K562 (cell line): ENCODE results near the gene IBTK. TPM values are rescaled to one million over a fixed set of nuclear protein-coding genes. Genes with fewer than 3 reads are reported as not detected.

Source experiments
- ATAC-seq: fragments of 200-7000 bp; cut with Tn5 transposase; 3 replicates; pipeline ENCODE4 v1.9.1; 2020; ENCODE audit warnings: moderate library complexity
- BruUV-seq: library from RNA; stranded (reverse); fragments of 400-500 nt; replicated peaks from 2 replicates; lab custom pipeline; 2021; lab: Mats Ljungman, UMichigan
- CTCF ChIA-PET: fragments of 300-600 bp; formaldehyde crosslinking; extraction: SDS; loops from one replicate; lab custom pipeline; 2021; ENCODE audit warnings: low intra/inter-chr PET ratio; lab: Yijun Ruan, JAX
- POLR2A ChIA-PET: fragments of 300-600, 350-650 bp; sonication (Branson Sonifier 250); formaldehyde crosslinking; extraction: SDS; loops from one replicate; lab custom pipeline; 2021; ENCODE audit warnings: antibody characterized with exemption, inconsistent platforms; lab: Yijun Ruan, JAX
- DNase-seq, 4 experiments: peaks; one replicate each; pipeline versions ENCODE4 v3.0.0 to v3.0.0-alpha.2; 2011 to 2018; ENCODE audit warnings: low spot score in 3 of 4, mixed read lengths in 3 of 4; ENCODE audit errors: extremely low read depth in 1 of 4
- FAIRE-seq: peaks from 2 replicates; lab custom pipeline; 2011; peaks lifted over from hg19 to GRCh38; lab: Jason Lieb, UNC
- H2AFZ ChIP-seq: 2 replicates; pipeline ENCODE4 v1.6.0; 2011; ENCODE audit warnings: low read depth, low read length, control low read depth, inconsistent platforms
- H3K27ac ChIP-seq: fragments of 200-600 bp; 3 replicates; pipeline ENCODE4 v1.8.0; 2011; ENCODE audit warnings: low read depth, mild to moderate bottlenecking, control low read depth, inconsistent platforms, low read length, moderate library complexity, mixed read lengths; ENCODE audit errors: extremely low read depth
- H3K27me3 ChIP-seq, 2 experiments: fragments of 300-600 bp in 1 of 2; 2 replicates in 1 of 2; 3 replicates in 1 of 2; pipeline versions ENCODE4 v1.6.0 to v1.8.0; 2011; ENCODE audit warnings: inconsistent platforms in 2 of 2, low read length in 2 of 2, mild to moderate bottlenecking in 1 of 2, mixed read lengths in 1 of 2, moderate library complexity in 1 of 2; ENCODE audit not compliant: control insufficient read depth in 2 of 2, insufficient read depth in 2 of 2
- H3K36me3 ChIP-seq: fragments of 300-600 bp; 3 replicates; pipeline ENCODE4 v1.8.0; 2011; ENCODE audit warnings: mild to moderate bottlenecking, low read length, inconsistent platforms; ENCODE audit not compliant: control insufficient read depth, insufficient read depth
- H3K4me1 ChIP-seq, 2 experiments: fragments of 200-600 bp in 1 of 2; replicated peaks in 1 of 2; 2 replicates in 1 of 2; 3 replicates in 1 of 2; pipeline versions ENCODE4 v1.5.1 to v1.8.0; 2011; ENCODE audit warnings: inconsistent platforms in 2 of 2, low read length in 2 of 2, mild to moderate bottlenecking in 1 of 2, mixed read lengths in 1 of 2, moderate library complexity in 1 of 2; ENCODE audit not compliant: control insufficient read depth in 2 of 2, insufficient read depth in 2 of 2
- H3K4me2 ChIP-seq: 2 replicates; pipeline ENCODE4 v1.6.1; 2011; ENCODE audit warnings: low read length, control low read depth, inconsistent platforms, mixed read lengths; ENCODE audit not compliant: insufficient read depth
- H3K4me3 ChIP-seq: fragments of 200-600 bp; sonication (generic), shearing (Covaris generic); 2 replicates; pipeline ENCODE4 v1.5.1; 2016; ENCODE audit warnings: control low read depth, inconsistent platforms
- H3K79me2 ChIP-seq: fragments of 200-600 bp; 3 replicates; pipeline ENCODE4 v1.8.0; 2011; ENCODE audit warnings: low read length, inconsistent platforms; ENCODE audit not compliant: control insufficient read depth, insufficient read depth
- H3K9ac ChIP-seq, 2 experiments: 2 replicates each; pipeline versions ENCODE4 v1.6.0 to v1.6.1; 2011; ENCODE audit warnings: low read depth in 2 of 2, low read length in 2 of 2, control low read depth in 1 of 2, inconsistent platforms in 1 of 2, mild to moderate bottlenecking in 1 of 2, mixed read lengths in 1 of 2; ENCODE audit not compliant: insufficient read depth in 1 of 2
- H3K9me1 ChIP-seq: one replicate; pipeline ENCODE4 v1.6.0; 2011; ENCODE audit warnings: inconsistent platforms, mild to moderate bottlenecking, low read length, moderate library complexity; ENCODE audit not compliant: control insufficient read depth, insufficient read depth
- H3K9me3 ChIP-seq: replicated peaks from 2 replicates; pipeline ENCODE4 v1.5.1; 2011; ENCODE audit warnings: low read depth, low read length, inconsistent platforms; ENCODE audit not compliant: control insufficient read depth, insufficient read depth
- H4K20me1 ChIP-seq: replicated peaks from 2 replicates; pipeline ENCODE4 v1.6.1; 2011; ENCODE audit warnings: low read length, inconsistent platforms, mixed read lengths; ENCODE audit not compliant: control insufficient read depth, insufficient read depth
- BRD9 ChIP-seq: fragments of 450-650 bp; IDR thresholded peaks from 2 replicates; pipeline ENCODE4 v1.6.1; 2018; ENCODE audit warnings: low read depth; ENCODE audit not compliant: partially characterized antibody
- CBX1 ChIP-seq: sonication (generic); IDR thresholded peaks from 2 replicates; pipeline ENCODE4 v1.6.1; 2016; ENCODE audit warnings: antibody characterized with exemption, low read depth, mild to moderate bottlenecking
- PHB ChIP-seq: fragments of 250-450 bp; sonication (Bioruptor Pico); IDR thresholded peaks from 2 replicates; pipeline ENCODE4 v1.5.0; 2021
- POLR3G ChIP-seq: IDR thresholded peaks from 2 replicates; pipeline ENCODE4 v1.6.1; 2011; ENCODE audit not compliant: insufficient read length, insufficient replicate concordance; ENCODE audit errors: extremely low read depth
- PPARD ChIP-seq: fragments of 250-450 bp; sonication (Bioruptor Pico); IDR thresholded peaks from 2 replicates; pipeline ENCODE4 v1.8.0; 2022; ENCODE audit warnings: inconsistent platforms, mild to moderate bottlenecking, moderate library complexity
- RUNX1 ChIP-seq: sonication (generic); IDR thresholded peaks from 2 replicates; pipeline ENCODE4 v1.6.1; 2016; ENCODE audit warnings: antibody characterized with exemption, low read depth
- SAFB ChIP-seq: fragments of 200-400 bp; formaldehyde crosslinking; IDR thresholded peaks from 2 replicates; pipeline ENCODE4 v1.6.1; 2017; ENCODE audit warnings: low read depth, low read length, borderline replicate concordance
- SNIP1 ChIP-seq: fragments of 450-650 bp; IDR thresholded peaks from 2 replicates; pipeline ENCODE4 v1.7.1; 2017; ENCODE audit warnings: low read depth, mild to moderate bottlenecking
- XRCC4 ChIP-seq: IDR thresholded peaks from one replicate; pipeline ENCODE4 v1.6.1; 2011; ENCODE audit not compliant: insufficient read depth, insufficient read length; ENCODE audit errors: extremely low read depth
- ZBED1 ChIP-seq: IDR thresholded peaks from 2 replicates; pipeline ENCODE4 v1.6.1; 2014
- ZNF146 ChIP-seq: IDR thresholded peaks from one replicate; pipeline ENCODE4 v1.6.1; 2018; ENCODE audit warnings: missing compliant biosample characterization; ENCODE audit not compliant: unreplicated experiment
- ZNF586 ChIP-seq: fragments of 450-650 bp; formaldehyde crosslinking; conservative IDR thresholded peaks from 2 replicates; pipeline ENCODE4 v1.4.0; 2020; ENCODE audit warnings: mild to moderate bottlenecking, moderate library complexity
- WGBS: fragments of 100-300 bp; shearing (Covaris generic); methylation state at CpG from one replicate; pipeline ENCODE4 v1.1.6; 2016; ENCODE audit warnings: low coverage, mixed read lengths; ENCODE audit not compliant: insufficient coverage; ENCODE audit errors: missing lambda C conversion rate; 5-methylcytosine and 5-hydroxymethylcytosine counted together
- in situ Hi-C: fragments of 300-500 bp; cut with MboI; formaldehyde crosslinking; loops from 4 replicates; pipeline ENCODE4 v1.15.0; 2018; ENCODE audit warnings: inconsistent platforms, mixed read lengths
- intact Hi-C: fragments of 100-400 bp; cut with micrococcal nuclease; formaldehyde crosslinking; loops from 2 replicates; pipeline ENCODE4 v1.14.2; 2022
- polyA plus RNA-seq, 8 experiments: library from polyadenylated mRNA; depleted of rRNA in 4 of 8; stranded (reverse) in 5 of 8; unstranded in 3 of 8; fragments of >200 nt; fragmentation: Nextera tagmentation in 2 of 8; fragmentation: Illumina TruSeq in 1 of 8; extraction: Ambion mirVana in 2 of 8; extraction: Trizol in 1 of 8; gene quantifications; 2 replicates each; pipeline versions ENCODE4 v1.2.1 to v1.2.3, GENCODE V29; 2011 to 2014; ENCODE audit warnings: inconsistent platforms in 1 of 8, missing spikeins in 1 of 8
- total RNA-seq, 7 experiments: library from RNA; depleted of rRNA in 6 of 7; stranded (reverse); fragments of >200 nt in 6 of 7; fragmentation: Illumina TruSeq in 2 of 7; extraction: Trizol in 2 of 7; gene quantifications; 2 replicates each; pipeline versions ENCODE4 v1.2.1 to v1.2.3, GENCODE V29; 2011 to 2021; ENCODE audit warnings: low replicate concordance in 1 of 7
- TF ChIP-seq, protein P1 (sequence below): fragments of 200-800 bp; sonication (Bioruptor generic); IDR thresholded peaks from 2 replicates; pipeline ENCODE4 v1.6.1; 2017; ENCODE audit warnings: missing genetic modification characterization, missing compliant biosample characterization

IBTK gene
- total and polyA plus RNA-seq, 9 of the 15 experiments (the other 6 are each of a cell fraction or from before 2014, with no cell fraction given): 13.2 to 36.4 (median 21.8) TPM

DNA sequence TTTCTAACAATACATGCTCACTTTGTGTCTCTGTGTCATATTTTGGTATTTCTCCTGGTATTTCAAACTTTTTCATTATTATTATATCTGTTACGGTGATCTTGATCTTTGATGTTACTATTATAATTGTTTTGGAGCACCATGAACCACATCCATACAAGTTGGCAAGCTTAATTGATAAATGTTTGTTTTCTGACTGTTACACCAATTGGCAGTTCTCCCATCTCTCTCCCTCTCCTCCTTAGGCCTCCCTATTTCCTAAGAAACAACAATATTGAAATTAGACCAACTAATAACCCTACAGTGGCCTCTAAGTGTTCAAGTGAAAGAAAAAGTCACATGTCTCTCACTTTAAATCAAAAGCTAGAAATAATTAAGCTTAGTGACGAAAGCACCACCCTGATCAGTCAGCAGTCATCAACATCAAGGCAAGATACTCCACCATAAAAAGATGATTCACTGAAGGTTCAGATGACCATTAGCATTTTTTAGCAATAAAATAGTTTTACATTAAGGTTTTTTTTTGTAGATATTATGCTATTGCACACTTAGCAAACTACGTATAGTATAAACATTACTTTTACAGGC is 61.5 kb downstream of the IBTK start:
- Histone ChIP-seq H3K36me3 (peaks cover 78% of the 10 kb centered on the region), H3K79me2 (no peaks in the 10 kb centered on the region), H3K4me1 (no peaks in the 10 kb centered on the region), H3K4me3 (no peak overlapping the region), H2AFZ (no peak overlapping the region), H3K9ac (no peak overlapping the region), H3K27ac (no peak overlapping the region), H4K20me1 (no peaks in the 10 kb centered on the region), H3K9me1 (no peaks in the 10 kb centered on the region), H3K4me2 (no peak overlapping the region), H3K27me3 (no peaks in the 10 kb centered on the region), H3K9me3 (no peaks in the 10 kb centered on the region)
- intact Hi-C loops (no loop called here), in situ Hi-C loops (no loop called here)
- TF ChIP-seq POLR3G: no peak
- TF ChIP-seq, protein P1, sequence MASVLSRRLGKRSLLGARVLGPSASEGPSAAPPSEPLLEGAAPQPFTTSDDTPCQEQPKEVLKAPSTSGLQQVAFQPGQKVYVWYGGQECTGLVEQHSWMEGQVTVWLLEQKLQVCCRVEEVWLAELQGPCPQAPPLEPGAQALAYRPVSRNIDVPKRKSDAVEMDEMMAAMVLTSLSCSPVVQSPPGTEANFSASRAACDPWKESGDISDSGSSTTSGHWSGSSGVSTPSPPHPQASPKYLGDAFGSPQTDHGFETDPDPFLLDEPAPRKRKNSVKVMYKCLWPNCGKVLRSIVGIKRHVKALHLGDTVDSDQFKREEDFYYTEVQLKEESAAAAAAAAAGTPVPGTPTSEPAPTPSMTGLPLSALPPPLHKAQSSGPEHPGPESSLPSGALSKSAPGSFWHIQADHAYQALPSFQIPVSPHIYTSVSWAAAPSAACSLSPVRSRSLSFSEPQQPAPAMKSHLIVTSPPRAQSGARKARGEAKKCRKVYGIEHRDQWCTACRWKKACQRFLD (CRISPR knock-in tag): no peak
- ChIA-PET CTCF (no interaction called here), POLR2A (no interaction called here)
- no TSS peak for BruUV-seq
- 92% methylated on average over 3 of the region's 3 CpGs for WGBS
- ATAC-seq: no peak
- no peak for DNase-seq
- no peak for FAIRE-seq

DNA sequence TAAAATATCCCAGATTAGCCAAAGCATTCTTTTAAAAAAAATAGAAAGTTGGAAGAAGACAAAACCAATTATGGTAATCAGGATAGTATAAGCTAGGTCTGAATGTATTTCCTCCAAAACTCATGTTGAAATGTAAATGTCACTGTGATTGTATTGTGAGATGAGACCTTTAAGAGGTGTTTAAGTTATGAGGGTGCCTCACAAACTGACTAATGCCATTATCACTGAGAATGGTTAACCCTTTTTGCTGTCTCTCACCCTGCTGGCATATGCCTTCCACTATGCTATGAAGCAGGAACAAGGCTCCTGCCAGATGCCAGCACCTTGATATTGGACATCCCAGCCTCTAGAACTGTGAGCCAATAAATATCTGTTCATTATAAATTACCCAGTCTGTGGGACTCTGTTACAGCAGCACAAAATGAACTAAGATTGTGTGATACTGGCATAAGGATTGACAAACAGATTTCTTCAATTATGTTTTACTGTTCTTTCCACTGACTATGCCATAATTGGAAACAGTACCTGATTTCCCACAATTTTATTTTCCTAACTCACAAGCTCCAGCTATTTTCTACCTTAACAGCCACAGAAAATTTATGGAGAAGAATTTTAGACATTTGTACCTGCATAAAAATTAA is 63.8 kb downstream of the IBTK start:
- in situ Hi-C loops: no loop called here
- POLR2A ChIA-PET: no interaction called here

More for the DNA sequence above, 63.8 kb downstream of the IBTK start:
- no peak overlapping the region for H3K9ac ChIP-seq
- TF ChIP-seq RUNX1 (no peak), PPARD (CRISPR knock-in tag) (no peak), BRD9 (no peak), XRCC4 (no peak), ZNF586 (CRISPR knock-in tag) (no peak), PHB (CRISPR knock-in tag) (no peak), ZNF146 (CRISPR knock-in tag) (no peak), SNIP1 (no peak), SAFB (no peak), CBX1 (no peak), ZBED1 (no peak)
- no peaks in the 10 kb centered on the region for H3K9me1 ChIP-seq
- DNase-seq (no peak), FAIRE-seq (no peak), ATAC-seq (no peak)
- intact Hi-C loops: no loop called here
- no TSS peak for BruUV-seq
- peaks cover 73% of the 10 kb centered on the region; the same call in 2 of the 3 replicates for H3K36me3 ChIP-seq
- H3K4me2 ChIP-seq: no peak overlapping the region
- no peaks in the 10 kb centered on the region for H3K9me3 ChIP-seq
- H3K4me1 ChIP-seq: no peaks in the 10 kb centered on the region
- H3K27ac ChIP-seq: no peak overlapping the region
- CTCF ChIA-PET: no interaction called here
- H3K27me3 ChIP-seq: no peaks in the 10 kb centered on the region
- no peak overlapping the region for H2AFZ ChIP-seq
- no peak overlapping the region for H3K4me3 ChIP-seq
- no peaks in the 10 kb centered on the region for H3K79me2 ChIP-seq
- H4K20me1 ChIP-seq: no peaks in the 10 kb centered on the region
